IPS-11a (cell line): Measurements from ENCODE around the gene ROBO3.

Experiments
- H3K4me3 ChIP-seq: one replicate; pipeline ENCODE4 v1.5.1; 2013; ENCODE audit warnings: low read depth, low read length, control low read depth

ROBO3 gene

DNA sequence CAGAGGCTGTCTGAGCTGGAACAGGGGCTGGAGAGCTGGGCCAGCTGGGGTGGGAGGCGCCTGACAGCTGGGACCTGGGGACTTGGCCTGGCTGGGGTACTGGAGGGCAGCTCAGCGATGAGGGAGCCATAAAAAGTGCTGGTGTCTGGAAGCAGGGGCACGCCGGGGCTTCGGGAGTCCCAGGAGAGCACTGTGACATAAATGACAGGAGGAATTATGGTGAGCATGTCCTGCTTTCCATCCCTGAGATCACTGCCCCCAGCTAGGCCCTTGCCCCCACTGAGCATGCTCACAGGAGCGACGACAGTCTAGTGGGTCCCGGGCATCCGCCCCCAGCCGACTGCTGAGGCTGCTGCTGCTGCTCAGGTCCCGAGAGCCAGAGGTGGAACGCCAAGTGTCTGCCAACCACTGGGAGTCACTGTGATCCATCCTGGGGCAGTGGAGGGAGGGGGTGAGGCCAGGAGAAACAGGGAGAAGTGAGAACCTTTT is 26.2 kb downstream of the ROBO3 start:
- no peak overlapping the region for H3K4me3 ChIP-seq

DNA sequence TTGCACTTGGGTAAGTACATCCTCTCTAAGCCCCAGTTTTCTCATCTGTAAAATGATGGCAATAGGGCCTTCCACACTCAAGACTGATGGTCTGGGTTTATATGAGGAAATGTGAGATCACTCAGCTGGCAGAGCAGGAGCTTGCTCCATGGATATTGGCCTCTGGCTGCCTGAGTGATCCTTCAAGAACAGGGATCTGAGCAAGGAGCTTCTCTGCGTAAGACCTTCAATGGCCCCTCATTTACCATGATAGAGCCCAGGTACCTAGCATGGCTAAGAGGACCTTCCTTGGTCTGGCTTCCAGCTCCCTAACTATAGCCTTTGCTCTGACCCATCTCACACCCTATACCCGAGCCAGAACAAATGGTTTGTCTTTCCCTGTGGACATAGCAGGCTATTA is 26.9 kb downstream of the ROBO3 start:
- H3K4me3 ChIP-seq: no peak overlapping the region

DNA sequence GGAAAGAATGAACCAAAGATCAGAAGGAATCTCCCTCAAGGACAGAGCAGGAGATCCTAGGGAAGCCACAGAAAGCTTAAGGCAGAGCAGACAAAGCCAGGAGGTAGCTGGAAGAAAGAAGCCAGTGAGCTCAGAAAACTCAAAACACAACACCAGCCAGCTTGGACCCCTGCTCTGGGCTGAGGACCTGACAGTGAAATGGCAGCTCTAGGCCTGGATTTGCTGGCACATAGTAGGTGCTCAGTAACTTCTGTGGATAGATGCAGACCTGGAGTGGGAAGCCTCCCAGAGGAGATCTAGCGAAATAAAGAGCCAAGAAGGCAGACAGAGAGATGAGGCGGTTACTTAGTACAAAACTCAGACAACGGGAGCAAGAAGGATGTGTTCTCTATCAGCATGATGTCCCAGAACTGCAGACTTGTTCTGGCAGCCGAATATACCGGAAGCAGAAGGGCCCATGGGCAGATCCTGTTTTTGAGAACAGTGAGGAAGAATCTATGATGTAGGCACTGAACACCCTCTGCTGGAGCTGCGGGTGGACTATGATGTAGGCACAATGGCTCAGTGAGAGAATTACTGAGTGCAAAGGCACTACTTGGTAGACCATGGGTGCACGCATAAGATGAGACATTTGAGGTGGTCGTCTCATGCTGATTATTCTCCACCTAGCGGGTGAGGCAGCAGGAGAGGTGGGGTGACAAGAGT is 27.7 kb downstream of the ROBO3 start:
- no peak overlapping the region for H3K4me3 ChIP-seq

DNA sequence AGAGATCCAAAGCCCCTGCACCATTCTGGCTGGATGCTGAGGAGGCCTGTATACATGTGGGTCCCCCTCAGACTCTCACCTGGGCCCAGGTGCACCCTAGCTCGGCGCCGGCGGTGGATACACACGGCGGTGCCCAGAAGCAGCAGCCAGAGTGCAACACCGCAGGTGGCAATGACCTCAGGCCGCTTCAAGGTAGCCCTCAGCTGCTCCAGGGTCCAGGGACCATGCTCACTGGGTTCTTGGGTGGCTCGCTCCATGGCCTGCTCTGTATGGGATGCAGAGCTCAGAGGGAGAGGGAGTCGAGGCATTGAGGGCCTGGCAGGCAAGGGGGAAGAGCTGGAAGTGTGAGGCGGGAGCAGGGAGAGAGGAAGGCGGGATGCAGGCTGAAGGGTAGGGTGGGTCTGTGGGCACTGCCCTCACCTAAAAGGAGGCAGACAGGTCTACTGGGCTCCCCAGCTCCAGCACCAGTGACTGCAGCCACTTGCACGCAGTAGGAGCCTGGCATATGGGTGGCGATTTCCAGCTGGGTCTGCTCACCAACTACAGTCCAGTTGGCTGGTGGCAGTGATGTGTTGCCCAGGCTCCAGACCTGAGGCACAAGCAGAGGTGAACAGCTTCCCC is 28.7 kb downstream of the ROBO3 start:
- no peak overlapping the region for H3K4me3 ChIP-seq

DNA sequence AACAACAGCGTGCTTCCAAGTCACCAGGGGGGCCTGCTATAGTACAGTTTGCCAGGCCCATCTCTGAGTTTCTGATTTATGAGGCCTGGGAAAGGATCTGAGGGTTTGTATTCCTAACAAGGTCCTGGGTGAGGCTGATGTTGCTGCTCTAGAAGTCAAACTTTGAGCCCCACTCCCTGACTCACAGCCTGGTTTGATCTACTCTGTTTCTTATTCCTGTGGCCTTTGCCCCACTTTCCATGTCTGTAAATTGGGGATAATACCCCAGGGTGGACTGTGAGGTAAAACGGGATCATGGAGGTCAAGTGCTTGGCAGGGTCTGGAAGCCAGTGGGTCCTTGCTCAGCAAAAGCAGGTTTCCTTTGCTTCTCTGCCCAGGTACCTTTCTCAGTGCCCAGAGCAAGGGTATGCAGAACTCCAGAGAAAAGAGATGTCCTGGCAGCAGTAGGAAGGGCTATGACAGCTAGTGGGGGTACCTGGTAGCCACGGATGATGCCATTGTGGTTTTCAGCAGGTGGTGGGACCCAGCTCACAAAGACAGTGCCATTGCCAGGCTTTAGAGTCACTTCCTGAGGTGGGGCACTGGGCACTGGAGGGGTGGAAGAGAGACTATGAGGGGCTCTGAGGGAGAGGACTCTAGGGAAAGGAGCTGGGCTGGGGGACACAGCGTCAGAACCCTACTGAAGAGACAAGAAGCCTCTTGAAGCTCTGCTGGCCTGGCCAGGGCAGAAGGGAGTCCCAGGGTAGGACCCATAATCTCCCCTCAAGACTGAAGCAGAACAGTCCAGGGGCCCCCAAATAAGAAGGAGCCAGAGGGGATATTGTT is 29.6 kb downstream of the ROBO3 start:
- H3K4me3 ChIP-seq: no peak overlapping the region

DNA sequence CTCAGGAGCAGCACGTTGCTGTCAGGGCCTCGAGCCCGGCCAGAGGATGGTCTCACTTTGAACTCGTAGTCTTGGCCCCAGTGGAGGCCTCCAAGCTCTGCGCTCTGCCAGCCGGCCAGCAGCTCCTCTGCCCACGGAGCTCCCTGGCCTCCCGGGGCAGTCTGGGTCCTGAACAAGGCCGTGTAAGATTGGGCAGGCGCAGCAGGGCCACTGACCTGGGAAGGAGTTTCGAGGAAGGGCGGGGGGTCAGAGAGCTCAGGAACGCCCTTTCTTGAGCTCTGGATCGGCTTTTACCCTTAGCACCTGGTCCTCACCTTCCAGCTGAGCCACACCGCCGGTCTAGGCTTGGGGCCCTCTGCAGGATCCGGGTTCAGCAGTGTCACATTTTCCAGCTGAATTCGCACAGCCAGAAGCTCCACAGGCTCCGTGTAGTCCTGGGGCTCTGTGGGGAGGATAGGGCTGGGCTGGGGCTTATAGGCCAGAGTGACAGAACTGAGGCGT is 30.3 kb downstream of the ROBO3 start:
- H3K4me3 ChIP-seq: no peak overlapping the region

DNA sequence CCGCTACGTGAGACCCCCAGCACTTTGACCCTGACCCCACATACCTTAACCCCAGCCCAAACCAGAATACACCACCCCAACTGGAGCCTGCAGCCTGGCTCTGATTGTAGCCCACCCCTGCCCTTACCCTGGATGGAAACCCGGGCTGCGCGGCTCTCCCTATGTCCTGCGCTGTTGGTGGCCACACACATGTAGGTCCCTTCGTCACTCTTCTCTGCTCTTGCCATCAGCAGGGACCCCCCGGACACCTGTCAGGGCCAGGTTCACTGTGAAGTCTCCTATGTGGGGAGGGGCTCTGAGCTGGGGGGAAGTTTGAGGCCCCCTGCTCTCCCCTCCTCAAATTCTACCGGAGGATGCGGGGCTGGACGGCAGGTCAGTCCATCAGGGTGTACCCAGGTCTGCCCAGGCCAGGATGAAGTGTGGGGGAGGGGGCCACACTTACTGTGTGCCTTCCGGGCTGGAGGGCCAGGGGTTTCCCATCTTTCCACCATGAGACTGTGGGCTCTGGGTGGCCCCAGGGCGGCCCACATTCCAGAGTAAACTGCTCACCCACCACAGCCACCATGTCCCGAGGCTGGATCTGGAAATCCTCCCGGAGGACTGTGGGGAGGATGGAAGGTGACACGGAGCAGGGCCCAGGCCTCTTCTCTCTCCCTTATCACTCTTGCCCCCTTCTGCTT is 31.0 kb downstream of the ROBO3 start:
- H3K4me3 ChIP-seq: no peak overlapping the region

DNA sequence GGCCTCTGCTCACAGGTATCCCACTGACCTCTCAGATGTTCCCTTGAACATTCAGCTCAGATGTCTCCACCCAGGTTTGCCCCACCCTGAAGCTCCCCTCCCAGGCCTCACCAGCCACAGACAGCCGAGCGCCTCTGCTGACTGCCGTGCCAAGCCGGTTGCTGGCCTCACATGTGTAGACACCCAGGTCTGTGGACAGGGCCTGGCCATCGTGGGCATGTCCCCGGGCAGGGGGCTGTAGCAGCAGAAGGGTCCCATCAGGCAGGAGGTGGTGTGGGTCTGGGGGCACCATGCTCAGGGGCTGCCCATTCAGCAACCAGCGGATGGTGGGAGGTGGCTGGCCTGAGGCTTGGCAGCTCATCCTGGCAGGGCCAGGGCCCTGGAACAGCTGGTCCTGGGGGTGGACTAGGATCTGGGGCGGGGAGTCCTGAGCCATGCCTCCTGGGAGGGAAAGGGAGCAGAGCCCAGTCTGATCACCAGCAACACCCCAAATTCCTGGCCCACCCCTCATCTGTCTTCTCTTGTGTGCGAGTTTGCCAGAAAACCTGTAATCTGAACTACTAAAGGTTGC is 31.7 kb downstream of the ROBO3 start:
- no peak overlapping the region for H3K4me3 ChIP-seq

DNA sequence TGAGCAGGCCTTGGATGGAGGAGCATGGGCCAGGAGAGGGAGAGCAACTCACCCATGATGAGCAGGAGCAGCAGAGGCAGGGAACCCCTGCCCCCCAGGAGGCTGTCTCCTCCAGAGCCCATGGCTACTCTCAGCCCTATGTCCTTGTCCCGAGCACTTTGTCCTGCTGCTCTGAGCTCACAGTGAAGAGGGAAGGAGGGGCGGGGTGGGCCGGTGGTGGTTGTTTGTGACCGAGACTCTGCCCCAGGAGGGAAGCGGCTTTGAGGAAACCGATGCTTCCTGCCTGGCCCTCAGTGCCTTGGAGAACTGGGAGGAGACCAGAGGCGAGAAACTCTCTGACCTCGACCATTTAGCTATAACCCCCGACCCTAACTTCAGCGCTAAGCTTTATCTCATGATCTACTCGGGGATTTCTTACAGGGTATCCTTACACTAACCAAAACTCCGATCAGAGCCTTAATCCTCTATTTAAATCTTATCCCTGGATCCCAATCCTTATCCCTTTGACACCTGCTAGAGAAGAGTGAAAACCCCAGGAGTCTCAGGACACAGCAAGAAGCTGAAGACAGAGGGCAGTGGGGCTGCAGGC is 32.5 kb downstream of the ROBO3 start, which contains the start of gene ROBO4:
ROBO4 (minus strand) TSS at position 192 of the 589 bp plus-strand sequence; CDS start at position 122, 70 bp downstream.
- no peak within 1 kb of the TSS for H3K4me3 ChIP-seq

DNA sequence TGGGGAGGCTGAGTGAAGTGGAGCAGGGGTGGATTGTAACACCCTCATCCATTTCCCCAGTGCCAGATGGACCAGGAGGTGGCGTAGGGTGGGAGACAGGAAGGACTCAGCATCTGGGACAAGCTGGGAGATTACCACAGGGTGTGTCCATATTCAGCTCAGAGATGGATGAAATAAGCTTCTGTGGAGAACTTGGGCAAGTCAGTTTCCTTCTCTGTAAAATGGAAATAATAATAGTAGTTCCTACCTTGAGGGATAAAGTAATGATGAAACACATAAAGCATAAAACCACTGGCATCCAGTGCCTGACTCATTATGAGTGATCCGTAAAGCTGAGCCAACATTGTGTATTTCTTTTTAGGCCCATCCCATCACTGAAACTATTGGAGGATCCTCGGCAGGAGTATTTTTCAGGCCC is 33.0 kb downstream of the ROBO3 start:
- H3K4me3 ChIP-seq: no peak overlapping the region

DNA sequence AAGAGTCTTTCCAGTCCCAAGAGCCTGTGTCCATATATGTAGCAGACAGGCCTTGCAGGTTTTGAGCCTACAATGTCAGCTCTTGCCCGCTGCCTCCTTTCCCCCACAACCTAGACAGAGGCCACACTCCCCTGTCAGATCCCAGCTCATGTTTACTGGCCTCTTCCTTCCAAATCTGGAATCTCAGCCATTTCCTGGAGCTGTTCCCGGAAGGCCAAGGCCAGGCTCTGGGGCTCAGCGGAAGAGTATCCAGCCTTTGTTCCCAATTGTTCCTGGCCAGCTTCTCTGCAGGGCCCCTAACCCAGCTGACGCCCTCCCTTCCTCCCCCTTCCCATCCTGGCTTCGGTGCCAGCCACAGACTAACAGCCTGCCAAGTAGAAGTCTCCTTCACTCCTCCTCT is 33.5 kb downstream of the ROBO3 start:
- H3K4me3 ChIP-seq: no peak overlapping the region

DNA sequence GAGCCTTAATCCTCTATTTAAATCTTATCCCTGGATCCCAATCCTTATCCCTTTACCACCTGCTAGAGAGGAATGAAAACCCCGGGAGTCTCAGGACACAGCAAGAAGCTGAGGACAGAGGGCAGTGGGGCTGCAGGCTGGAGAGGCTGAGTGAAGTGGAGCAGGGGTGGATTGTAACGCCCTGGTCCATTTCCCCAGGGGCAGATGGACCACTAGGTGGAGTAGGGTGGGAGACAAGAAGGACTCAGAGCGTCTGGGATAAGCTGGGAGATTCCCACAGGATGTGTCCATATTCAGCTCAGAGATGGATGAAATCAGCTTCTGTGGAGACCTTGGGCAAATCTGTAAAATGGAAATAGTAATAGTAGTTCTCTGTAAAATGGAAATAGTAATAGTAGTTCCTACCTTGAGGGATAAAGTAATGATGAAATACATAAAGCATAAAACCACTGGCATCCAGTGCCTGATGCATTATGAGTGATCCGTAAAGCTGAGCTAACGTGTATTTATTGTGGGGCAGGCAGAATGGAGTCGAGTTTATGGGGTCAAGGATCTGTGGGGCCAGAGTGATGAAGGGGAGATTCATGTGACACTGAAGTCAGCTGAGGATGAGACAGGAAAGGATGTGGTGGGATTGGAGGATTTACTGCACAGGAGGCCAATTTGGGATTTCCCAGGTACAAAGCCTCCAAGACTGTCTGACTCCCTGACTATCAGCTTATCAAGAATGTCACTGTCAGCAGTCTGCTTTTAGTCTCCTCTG is 34.3 kb downstream of the ROBO3 start:
- H3K4me3 ChIP-seq: no peak overlapping the region

DNA sequence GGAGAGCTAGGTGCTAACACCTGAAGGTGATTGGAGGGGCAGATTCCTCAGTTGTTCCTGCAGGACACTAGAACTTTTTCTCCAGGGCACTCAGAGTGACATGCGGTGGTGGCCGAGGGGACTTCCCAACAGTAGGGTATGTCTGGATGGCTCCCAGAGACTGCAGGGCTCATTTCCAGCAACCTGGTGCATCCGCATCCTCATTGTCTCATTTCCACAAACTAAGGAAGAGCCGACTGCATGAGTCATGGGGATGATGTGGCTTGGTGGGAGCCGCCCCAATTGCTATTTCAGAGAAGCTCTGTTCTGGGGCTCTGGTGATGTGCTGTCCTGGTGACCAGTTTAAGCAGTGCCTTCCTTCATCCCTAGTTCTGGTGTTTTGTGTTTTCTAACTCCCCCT is 35.2 kb downstream of the ROBO3 start:
- no peak overlapping the region for H3K4me3 ChIP-seq

DNA sequence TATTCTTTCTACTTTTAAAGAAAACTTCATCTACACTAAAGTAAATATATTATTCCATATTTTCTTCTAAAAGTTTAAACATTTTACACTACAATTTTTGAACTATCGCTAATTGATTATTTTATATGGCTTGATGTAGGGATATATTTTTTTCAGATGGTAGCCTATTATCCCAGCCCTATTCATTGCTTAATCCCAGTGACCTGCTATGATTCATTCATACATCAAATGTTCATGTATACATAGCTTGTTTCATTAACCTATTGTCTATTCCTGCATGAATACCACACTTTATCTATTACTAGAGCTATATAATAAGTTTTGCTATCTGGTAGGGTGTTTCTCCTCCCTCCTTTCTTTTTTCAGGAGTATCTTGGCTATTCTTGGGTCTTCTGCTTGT is 37.4 kb downstream of the ROBO3 start:
- no peak overlapping the region for H3K4me3 ChIP-seq

DNA sequence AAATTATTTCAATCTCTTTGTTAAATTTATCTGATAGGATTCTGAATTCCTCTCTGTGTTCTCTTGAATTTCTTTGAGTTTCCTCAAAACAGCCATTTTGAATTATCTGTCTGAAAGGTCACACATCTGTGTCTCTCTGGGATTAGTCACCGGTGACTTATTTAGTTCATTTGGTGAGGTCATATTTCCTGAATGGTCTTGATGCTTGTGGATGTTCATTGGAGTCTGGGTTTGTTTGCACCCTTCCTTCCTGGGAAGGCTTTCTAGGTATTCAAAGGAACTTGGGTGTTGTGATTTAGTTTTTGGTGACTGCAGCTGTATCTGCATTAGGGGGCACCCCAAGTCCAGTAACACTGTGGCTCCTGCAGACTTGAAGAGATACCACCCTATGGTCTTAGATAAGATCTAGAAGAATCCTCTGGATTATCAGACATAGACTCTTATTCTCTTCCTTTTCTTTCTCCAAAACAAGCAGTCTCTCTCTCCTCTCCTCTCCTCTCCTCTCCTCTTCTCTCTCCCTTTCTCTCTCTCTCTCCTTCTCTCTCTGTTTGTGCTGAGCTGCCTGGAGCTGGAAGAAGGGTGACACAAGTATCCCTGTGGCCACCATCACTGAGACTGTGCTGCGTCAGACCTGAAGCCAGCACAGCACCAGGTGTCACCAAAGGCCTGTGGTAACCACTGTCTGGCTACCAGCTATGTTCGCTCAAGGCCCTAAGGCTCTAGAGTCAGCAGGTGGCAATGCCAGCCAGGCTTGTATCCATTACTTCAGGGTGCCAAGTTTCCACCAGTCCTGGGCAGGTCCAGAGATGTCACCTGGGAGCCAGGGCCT is 50.5 kb downstream of the ROBO3 start:
- H3K4me3 ChIP-seq: no peak overlapping the region

DNA sequence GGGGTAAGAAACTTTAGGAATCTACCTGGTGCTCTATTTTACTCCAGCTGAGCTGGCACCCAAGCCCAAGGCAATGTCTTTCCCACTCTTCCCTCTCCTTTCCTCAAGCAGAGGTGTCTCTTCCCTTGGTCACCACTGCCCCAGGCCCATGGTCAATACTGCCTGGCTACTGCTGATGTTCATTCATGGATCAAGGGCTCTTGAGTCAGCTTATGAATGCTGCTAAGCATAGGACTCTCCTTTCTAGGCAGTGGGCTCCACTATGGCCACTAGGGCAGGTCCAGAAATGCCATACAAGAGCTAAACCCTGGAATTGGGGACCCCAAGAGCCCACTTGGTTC is 51.1 kb downstream of the ROBO3 start:
- no peak overlapping the region for H3K4me3 ChIP-seq

DNA sequence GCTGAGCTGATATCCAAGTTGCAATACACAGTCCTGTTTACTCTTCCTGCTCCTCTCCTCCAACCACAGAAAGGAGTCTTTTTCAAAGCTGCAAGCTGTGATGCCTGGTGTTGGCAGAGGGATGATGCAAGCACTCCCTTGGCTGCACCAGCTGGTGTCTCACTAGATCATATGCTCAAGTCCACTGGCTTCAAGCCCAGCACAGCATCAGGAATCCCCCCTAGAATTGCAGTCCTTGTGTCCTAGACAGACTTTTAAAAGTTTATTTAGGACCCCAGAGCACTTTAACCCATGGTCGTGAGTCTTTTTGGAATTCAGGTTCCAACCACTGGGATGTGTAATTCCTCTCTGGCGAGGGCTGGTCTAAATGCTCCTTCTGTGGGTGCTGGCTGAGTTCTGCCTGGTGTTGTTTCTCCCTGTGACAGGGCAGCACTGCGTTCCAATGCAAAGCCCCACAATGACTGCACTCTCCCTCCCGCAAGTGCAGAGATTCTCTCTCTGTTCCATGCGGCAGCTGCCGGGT is 51.9 kb downstream of the ROBO3 start:
- H3K4me3 ChIP-seq: no peak overlapping the region

DNA sequence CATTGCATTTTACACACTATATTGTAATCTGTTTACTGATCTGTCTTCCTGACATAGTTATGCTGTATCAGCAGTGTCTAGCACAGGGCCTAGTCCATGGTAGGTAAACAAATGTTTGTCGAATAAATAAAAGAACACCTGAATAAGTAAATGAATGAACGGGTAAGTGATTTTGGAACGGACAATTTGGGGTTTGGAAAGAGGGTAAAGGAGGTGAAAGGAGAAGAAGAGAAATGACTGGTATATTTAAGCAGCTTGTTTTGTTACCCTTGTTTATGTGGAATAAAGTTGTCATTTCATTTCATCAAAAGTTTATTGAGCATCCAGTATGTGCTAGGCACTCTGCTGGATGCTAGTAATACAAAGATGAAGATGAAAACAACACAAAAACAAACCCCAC is 53.7 kb downstream of the ROBO3 start, which contains the start of gene HEPN1:
HEPN1 (plus strand) TSS at position 301 of the 400 bp plus-strand sequence.
- no peak within 1 kb of the TSS for H3K4me3 ChIP-seq
